LNCAP (cell line): ENCODE data around the gene OR11L1.

Source experiments
- CTCF ChIP-seq: fragments of 450-650 bp; IDR thresholded peaks from 2 replicates; pipeline ENCODE4 v1.5.1; 2017; ENCODE audit warnings: mild to moderate bottlenecking

OR11L1 gene

GRCh38 chr1:247797518-247797917, 44.2 kb downstream of the OR11L1 start:
- TF ChIP-seq CTCF = no peak
